GM19193 (cell line): ENCODE measurements around the gene NKAIN2.

Experiments used
- POLR2A ChIP-seq: IDR thresholded peaks from 4 replicates; pipeline ENCODE4 v1.6.1; 2011; ENCODE audit not compliant: insufficient read depth, insufficient read length; ENCODE audit errors: extremely low read depth

Gene NKAIN2

DNA sequence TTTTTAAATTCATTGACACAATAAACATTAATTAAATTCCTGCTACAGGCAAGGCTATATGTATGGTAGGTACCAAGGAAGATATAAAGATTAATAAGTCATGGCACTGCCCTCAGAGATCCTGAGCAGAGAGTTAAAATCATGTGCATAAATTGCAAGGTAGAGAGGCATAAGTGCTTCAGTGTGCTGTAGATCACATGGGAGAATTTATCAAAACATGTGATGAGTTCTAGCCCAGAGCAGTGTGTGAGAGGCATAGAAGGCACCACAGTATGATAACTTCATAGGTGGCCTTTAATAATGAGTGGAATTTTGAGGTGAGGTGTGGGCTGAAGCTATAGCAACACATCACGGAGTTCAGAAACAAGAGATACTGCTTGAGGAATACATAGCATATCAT is 692.7 kb downstream of the NKAIN2 start:
- TF ChIP-seq POLR2A = no peak

DNA sequence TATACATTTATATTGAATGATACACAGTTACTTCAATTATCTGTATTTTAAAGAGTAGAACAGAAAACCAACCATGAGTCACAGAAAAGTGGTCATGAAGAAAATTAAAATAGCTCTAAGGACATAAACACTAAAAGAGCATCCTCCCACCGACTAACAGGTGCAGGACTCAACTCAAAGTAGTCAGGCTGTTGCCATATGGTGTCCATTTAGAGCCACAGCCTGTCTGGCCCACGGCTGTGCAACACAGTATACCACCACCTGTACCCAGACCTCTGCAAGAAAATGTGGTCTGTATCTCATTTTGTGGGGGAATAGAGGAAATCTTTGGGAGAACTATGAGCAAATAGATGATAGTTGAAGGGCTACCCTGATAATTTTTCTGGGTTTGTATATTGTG is 708.8 kb downstream of the NKAIN2 start:
- no peak for TF ChIP-seq POLR2A

- TF ChIP-seq POLR2A = no peak
Observed at GRCh38 chr6:124517339-124517738, 713.7 kb downstream of the NKAIN2 start.

DNA sequence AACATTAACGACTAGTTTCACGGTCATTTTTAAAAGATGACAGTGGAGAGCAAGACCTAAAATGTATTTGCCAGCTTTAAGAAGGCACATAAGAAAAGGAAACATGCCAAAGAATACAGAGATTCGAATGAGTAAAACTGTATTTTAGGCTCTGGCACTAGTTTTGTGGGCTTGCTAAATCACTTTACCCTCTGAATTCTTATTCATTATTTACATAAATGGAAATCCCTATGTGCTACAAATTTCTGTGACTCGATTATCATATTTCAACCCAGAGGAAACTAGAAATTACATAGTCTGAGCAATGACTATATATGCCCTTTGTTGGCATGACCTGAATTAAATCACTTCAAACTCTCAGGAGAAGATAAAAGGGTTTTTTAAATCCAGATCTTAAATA is 716.8 kb downstream of the NKAIN2 start:
- no peak for TF ChIP-seq POLR2A

DNA sequence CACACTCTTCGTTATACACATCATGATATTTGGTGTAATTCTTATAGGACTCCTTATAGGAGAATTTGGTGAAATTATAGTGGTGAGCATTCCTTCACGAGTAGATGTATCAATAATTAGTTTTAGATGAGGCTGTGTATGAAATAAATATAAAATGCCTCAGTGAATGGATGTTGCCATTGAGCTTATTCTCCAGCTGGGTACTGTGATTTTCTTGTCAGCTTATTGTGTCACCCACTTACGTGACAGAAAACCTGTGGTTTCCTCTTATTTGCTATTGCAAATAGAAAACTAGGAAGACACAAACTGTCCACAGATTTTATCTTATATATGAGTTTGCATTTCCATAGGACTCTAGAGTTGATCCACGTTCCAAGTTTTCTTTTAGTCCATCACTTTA is 718.7 kb downstream of the NKAIN2 start:
- TF ChIP-seq POLR2A = no peak

DNA sequence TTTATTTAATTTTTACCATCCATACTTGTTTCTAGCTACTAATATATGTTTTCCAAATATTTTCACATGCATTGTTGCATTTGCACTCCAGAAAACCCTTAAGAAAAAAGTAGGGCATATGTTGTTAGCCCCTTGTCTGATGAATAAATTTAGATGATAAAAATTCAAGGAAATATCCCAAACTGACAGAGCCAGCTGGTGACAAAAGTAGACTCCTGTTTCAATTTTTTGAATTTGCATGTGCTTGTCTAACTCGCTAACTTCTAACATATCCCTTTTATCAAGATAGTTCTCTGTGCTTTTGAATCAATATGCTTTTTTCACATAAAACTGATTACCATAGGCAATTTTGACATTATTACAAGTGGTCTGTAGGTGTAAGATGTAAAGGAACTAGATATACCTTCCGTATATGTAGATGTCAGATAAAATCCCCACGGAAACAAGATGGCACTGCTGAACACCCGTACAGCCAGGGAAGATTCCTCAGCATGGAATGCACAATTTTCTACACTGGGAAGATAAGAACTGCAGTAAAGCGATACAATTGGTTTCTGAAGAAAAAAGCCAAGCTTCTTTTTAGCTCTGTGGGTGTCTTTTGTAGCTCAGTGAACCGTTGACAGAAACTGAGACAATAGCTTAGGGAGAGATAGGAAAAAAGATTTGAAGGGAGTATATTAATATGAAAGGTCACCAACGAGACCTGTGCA is 721.0 kb downstream of the NKAIN2 start:
- TF ChIP-seq POLR2A = no peak

GRCh38 chr6:124530926-124531325 is 727.3 kb downstream of the NKAIN2 start:
- no peak for TF ChIP-seq POLR2A

DNA sequence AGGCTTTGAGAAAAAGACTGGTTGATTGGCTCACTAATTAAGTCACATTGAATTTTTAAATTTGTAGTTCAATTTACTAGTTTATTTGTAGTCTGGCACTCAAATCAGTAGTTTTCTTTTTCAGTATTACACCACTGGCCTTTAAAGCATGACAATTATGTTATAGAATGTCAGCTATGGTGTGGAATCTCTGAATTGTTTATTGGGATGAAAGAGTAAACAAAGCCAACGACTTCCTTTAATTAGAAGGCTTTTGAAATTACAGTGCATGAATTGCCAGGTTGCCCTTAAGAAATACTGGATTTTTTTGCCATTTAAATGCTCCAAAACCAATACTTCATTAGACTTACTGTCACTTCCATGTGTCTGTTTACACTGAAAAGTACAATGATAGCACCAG is 731.6 kb downstream of the NKAIN2 start:
- no peak for TF ChIP-seq POLR2A

DNA sequence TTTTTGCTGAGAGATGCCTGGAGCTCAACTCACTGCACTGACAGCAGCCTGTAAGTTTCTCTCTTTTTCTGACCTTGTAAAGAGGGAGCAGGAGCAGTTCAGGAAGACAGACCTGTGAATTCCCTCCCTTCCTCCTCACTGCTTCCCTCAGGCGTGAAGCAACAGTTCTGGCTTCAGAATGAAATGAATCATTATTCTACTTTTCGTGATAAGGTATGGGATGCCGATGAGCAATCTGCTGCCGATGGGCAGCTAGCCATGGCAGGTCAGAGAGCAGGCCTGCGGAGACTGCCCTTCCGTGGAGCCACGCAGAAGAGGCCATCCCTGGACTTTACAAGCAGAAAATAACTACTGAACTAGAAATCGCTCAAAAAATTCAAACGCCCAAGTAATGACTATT is 732.1 kb downstream of the NKAIN2 start:
- no peak for TF ChIP-seq POLR2A

GRCh38 chr6:124536157-124536841 is 732.6 kb downstream of the NKAIN2 start:
- TF ChIP-seq POLR2A = no peak

DNA sequence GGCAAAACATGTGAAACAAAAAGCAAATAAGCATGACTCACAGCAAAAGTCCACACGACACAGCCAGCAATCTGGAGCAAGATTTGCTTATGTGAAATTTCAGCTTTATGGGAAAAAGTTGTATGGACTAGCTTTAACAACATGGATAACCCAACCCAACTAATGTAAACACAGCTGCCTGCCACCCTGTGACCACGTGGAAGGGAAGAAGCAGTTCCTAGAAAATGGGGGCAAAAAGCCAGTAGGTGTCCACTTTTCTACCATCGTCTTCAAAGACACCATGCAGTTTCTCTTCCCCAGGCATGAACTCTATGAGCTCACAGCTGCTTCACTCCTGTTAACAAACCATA is 733.2 kb downstream of the NKAIN2 start:
- TF ChIP-seq POLR2A = no peak

GRCh38 chr6:124539096-124539495 is 735.4 kb downstream of the NKAIN2 start:
- TF ChIP-seq POLR2A = no peak

DNA sequence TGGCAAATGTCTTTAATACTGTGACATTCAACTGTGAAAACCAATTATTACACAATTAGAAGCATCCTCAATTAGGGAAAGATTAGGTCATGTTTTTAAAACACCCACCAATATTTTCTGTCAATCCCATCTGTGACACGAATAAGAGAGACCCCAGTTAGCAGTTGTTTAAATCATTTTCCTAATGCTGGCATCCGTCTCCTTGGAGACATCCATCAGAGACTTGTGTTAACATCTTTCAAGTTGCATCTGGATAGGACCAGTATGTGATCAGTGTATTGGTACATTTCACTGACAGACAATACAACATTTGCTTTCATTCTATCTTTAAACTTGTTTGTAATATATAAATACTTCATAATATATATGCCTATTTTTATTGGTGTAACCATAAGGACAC is 737.9 kb downstream of the NKAIN2 start:
- TF ChIP-seq POLR2A = no peak

- no peak for TF ChIP-seq POLR2A
Observed at GRCh38 chr6:124546601-124547000, 742.9 kb downstream of the NKAIN2 start.

DNA sequence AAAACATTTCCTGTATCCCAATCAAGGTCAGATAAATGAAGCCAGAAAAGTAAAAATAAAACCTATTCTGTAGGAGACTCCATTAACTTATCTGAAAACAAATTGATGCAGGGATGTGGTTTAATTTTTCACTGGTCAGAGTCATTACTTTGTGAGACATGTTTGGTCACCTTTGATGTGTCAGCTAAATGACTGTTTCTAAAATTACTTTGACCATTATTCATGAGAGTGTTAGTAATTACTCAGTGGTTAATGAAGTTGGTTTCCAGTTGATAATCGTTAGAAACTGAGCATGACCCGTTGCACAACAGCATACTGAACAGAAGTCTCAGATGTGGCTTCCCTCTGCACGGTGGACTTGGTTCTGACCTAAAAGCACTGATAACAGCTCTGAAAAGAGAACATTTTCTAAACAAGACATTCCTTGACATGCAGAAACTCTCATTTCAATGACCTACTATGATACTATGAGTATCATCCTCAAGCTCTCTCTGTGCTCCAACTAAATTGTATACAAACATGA is 748.1 kb downstream of the NKAIN2 start:
- no peak for TF ChIP-seq POLR2A

GRCh38 chr6:124557873-124558272 is 754.2 kb downstream of the NKAIN2 start:
- TF ChIP-seq POLR2A = no peak
